ENCODE results near the gene BAHCC1.

BAHCC1 gene

DNA sequence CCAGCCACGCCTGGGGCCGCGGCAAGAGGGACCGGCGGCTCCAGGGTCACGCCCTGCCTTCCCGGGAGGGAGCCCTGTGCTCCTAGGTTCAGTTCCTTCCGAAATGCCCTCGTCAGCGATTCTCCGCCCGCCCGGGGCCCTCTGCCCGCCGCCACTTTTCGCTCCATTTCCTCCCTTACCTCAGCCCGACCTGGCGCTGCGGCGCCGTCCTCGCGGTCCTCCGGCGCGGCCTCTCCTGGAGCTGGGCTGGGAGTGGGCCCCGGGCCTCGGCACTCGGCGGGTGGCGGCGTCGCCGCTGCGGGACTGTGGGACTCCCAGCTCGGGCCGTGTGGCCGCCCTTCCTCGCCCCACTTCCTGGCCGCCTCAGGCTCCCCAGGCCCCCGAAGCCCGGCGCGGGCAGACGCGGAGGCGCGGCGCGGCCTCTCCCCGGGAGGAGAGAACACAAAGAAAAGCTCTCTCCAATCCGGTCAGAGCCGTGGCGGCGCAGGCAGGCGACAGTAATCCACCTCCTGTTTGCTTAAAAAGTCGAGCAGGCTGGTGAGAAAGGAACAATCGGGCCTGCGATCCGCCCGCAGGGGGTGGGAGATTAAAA lies 1.6 kb downstream of the BAHCC1 start:
- in situ Hi-C loops (cut with MboI; ENCODE audit: low sequenced_read_pairs), result no loop called here

DNA sequence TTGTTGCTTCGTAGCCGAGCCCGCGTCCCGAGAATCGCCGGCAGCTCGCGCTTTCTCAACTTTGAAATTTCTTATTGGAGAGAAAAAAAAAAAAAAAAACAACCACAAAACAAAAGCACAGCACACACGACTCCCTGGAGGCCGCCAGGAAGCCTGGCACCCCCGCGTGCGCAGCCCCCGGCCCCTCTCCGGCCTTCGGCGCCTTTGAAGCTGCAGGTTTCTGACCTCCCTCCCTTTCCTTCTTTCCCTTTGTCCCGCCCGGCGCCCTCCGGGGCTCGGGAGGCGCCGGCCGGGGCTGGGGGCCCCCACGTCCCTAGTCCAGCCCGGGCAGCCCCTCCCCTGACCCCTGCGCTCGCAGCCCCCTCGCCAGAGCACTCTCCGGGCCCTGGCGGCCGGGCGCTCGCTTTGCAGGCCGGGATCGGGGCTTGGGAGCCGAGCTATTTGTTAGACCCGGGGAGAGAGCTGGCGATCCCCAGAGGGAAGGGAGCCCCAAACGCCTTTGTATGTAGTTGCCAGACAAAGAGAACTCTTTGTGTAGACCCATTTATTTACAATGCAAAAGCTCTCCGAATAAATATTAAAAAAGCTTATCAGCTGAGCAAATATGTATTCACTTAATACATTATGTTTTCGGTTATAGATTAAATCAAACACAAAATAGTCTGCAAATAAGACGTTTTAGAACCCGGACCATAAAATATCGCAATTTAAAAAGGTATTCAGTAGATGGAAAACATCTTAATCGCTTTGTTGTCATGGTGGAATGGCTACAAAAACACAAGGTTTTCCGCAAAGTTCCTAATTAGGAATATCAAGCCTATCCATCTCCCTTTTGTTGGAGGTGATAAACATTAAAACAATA lies 2.3 kb downstream of the BAHCC1 start:
- in situ Hi-C loops (cut with MboI; ENCODE audit: low sequenced_read_pairs), result no loop called here

DNA sequence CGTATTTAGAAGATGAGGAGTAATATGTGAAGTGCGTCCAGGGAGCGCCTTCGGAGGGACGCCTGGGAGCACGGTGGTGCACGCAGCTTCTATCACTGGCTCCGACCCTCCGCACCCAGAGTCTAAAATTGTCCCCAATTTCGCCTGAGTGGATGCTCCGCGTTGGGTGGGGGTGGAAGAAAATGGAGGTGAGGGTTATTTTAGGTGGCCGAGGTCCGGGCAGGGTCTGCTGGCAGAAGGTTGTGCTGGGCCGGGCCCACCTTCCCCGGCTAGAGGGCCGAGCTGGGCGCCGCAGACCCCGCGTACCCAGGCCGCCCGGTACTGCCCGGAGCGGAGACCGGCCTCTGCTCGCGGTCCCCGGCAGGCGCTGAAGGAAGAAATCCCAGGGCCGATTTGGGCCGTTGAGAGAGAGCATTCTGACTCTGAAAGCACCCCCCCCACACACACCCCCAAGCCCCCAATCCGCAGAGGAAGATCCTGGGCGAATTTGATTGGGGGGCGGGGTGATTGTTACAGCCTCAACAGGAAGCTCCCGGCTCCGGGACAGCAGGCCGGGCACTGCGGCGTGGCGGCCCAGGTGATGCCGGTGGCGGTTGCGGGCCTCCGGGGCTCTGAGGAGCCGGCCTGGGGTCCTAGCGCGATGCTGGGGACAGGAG lies 3.0 kb downstream of the BAHCC1 start:
- in situ Hi-C loops (cut with MboI; ENCODE audit: low sequenced_read_pairs), result no loop called here

- in situ Hi-C loops (cut with MboI; ENCODE audit: low sequenced_read_pairs), result no loop called here
Observed at GRCh38 chr17:81398832-81399411, 3.7 kb downstream of the BAHCC1 start.

- in situ Hi-C loops (cut with MboI; ENCODE audit: low sequenced_read_pairs), result no loop called here
Observed at GRCh38 chr17:81399481-81400153, 4.4 kb downstream of the BAHCC1 start.

- in situ Hi-C loops (cut with MboI; ENCODE audit: low sequenced_read_pairs), result no loop called here
Observed at GRCh38 chr17:81400154-81400977, 5.1 kb downstream of the BAHCC1 start.

DNA sequence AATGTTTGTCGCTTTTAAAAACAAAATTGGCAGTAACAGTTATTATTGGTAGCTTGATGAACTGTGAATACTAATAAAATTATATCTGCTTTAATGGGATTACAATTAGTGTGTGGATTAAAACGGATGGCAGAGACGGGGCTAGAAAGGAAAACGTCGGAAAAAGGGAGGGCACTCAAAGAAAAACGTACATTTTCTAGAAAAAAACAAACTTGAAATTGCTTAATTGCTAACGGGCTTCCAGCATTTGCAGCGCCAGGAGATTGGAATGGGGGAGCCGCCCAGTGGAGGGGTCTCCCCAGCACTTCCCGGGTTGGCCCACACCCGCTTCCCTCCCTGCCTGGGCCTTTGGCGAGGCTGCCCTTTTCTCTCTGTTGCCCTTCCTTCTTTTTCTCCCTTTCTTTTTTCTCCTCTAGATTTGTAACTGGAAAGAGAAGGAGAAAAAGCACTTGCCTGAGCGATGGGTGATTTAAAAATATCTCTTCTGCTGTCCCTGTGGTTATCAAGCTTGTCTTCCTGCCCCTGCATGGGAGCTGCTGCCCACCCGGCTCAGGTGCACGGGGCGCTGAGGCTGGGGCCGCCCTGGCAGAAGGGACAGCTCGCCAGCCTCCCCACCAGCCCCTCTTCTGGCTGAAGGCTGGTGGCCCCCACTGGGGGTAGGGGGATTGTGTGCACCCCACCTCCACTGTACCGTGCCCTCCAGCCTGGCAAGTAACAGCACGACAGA lies 5.9 kb downstream of the BAHCC1 start:
- in situ Hi-C loops (cut with MboI; ENCODE audit: low sequenced_read_pairs), result no loop called here

- in situ Hi-C loops (cut with MboI; ENCODE audit: low sequenced_read_pairs), result no loop called here
Observed at GRCh38 chr17:81401723-81402529, 6.7 kb downstream of the BAHCC1 start.

DNA sequence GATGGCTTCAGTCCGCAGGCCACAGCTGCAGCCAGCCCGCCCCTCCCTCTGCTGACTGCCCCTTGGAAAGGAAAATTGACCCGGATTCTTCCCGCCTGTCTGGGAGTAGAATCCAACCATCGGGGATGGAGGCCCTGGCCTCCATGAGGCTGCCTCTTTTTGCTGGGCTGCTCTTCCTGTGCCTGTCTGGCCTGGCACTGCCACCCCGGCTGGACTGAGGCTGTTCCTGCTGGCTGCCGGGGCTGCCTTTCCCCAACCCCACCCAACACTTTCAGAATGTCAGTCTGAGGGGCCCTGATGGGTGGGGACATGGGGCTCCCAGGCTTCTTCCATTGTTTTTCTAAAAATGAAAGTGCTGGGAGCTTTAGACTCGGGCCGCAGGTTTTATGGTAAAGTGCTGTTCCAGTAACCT lies 7.3 kb downstream of the BAHCC1 start:
- in situ Hi-C loops (cut with MboI; ENCODE audit: low sequenced_read_pairs), result no loop called here

DNA sequence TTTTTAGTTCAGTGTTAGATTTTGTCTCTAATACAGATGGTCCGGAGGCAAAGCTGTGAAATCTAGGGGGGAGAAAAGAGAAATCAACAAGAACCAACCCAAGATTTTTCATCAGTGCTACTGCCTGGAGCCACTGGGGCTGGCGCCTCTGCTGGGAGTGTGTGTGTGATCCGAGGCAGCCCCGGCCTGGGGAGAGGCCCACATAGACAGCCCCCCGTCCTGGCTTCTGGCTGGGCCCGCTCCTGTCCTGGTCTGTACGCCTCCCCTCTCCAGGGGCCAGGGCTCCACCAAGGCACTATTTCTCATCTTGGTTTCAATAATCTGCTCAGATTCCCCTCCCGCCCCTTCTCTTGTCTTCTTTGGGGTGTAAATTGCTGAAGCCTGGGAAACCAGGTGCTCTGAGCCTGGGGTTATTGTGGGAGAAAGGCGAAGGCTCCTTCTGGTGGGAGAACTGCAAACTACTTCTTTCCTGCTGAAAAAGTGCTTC lies 7.8 kb downstream of the BAHCC1 start:
- in situ Hi-C loops (cut with MboI; ENCODE audit: low sequenced_read_pairs), result no loop called here

DNA sequence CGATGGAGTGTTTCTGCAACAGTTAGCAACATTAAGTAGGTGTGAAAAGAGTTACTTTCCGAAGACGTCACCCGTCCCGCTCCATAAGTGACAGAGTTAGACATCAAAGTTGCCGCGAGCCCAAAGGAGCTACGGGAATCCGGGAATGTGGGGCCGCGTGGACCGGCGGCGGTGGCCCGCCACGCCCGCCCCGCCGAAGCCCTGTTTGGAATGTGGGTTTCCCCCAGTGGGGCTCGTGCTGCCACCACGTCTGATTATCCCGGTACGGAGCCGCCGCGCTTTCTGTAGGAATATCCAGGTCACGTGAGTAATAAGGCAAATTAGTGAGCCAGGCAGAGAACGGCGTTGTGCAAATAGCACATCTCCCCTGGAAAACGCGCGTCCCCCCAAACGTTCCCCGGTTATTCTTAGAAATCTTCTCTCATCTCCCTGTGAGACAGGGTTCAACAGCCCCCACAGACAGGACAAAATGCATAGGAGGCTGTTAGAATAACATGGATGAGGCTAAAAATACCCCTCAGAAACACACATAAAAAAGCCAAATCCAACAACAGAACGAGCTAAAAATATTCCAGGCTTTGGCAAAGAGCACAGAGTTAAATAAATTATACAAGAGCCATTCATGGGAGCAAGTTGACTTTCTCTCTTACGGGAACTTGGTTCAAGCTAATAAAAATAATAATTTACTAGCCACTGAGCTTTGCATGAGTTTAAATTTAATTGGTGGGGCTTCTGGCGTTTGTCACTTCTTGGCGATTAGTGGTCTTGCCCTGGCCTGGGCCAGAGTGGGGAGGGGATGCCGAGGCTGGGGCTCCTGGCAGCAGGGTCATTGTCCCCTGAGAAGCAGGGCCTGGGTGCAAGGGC lies 8.6 kb downstream of the BAHCC1 start:
- in situ Hi-C loops (cut with MboI; ENCODE audit: low sequenced_read_pairs), result no loop called here

GRCh38 chr17:81404558-81405165 lies 9.4 kb downstream of the BAHCC1 start:
- in situ Hi-C loops (cut with MboI; ENCODE audit: low sequenced_read_pairs), result no loop called here

DNA sequence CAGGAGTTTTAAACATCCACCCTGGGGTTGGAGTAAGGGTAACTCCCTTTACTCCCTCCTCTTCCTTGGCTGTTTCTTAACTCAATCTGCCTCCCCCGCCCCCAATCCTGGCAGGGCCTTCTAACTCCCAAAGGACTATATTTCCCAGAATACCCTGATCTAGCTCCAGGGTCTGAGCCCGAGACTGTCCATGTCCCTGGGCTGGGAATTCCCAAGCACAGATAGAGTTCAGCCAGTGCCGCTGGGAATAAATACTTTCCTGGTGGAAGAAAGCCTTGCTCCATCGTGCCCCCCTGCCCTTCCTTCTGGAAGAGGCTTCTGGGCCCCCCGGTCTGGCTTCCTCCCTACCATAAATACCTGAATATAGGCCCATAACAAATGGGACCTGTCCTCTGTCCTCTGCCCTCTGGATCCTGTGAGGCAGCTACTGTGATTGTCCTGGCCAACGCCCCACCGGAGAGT lies 10.2 kb downstream of the BAHCC1 start:
- in situ Hi-C loops (cut with MboI; ENCODE audit: low sequenced_read_pairs), result no loop called here

GRCh38 chr17:81406117-81406953 lies 11.1 kb downstream of the BAHCC1 start:
- in situ Hi-C loops (cut with MboI; ENCODE audit: low sequenced_read_pairs), result no loop called here

GRCh38 chr17:81408049-81408448 lies 12.8 kb downstream of the BAHCC1 start:
- in situ Hi-C loops (cut with MboI; ENCODE audit: low sequenced_read_pairs), result no loop called here
